Endodermal cell (in vitro differentiated cells): Measurements from ENCODE around the gene PCNT. TPM values are rescaled to one million over a fixed set of nuclear protein-coding genes. Genes with fewer than 3 reads are reported as not detected.

ENCODE experiments used
- DNase-seq: peaks from one replicate; pipeline ENCODE4 v3.0.0-alpha.2; 2017
- H3K27ac ChIP-seq: 2 replicates; pipeline ENCODE4 v1.5.1; 2013; ENCODE audit warnings: mild to moderate bottlenecking, low read depth, low read length, moderate library complexity
- H3K27me3 ChIP-seq: 2 replicates; pipeline ENCODE4 v1.6.1; 2013; ENCODE audit warnings: mild to moderate bottlenecking, low read length, moderate library complexity; ENCODE audit not compliant: insufficient read depth, control insufficient read depth, poor library complexity, severe bottlenecking
- H3K36me3 ChIP-seq: 2 replicates; pipeline ENCODE4 v1.7.0; 2013; ENCODE audit warnings: mild to moderate bottlenecking, low read length, moderate library complexity; ENCODE audit not compliant: control insufficient read depth, insufficient read depth
- H3K4me1 ChIP-seq: one replicate; pipeline ENCODE4 v1.7.0; 2013; ENCODE audit warnings: low read length; ENCODE audit not compliant: control insufficient read depth, insufficient read depth
- H3K4me3 ChIP-seq: 2 replicates; pipeline ENCODE4 v1.5.1; 2013; ENCODE audit warnings: mild to moderate bottlenecking, low read length, moderate library complexity
- H3K9ac ChIP-seq: 2 replicates; pipeline ENCODE4 v1.6.1; 2013; ENCODE audit warnings: mild to moderate bottlenecking, low read length, moderate library complexity; ENCODE audit not compliant: poor library complexity, severe bottlenecking; ENCODE audit errors: extremely low read depth
- H3K9me3 ChIP-seq: 2 replicates; pipeline ENCODE4 v1.6.1; 2013; ENCODE audit warnings: mild to moderate bottlenecking, low read length, moderate library complexity; ENCODE audit not compliant: control insufficient read depth
- H3K27ac Mint-ChIP-seq: 2 replicates; pipeline ENCODE4 v1.8.0; 2020; ENCODE audit warnings: mixed read lengths
- H3K27me3 Mint-ChIP-seq: 2 replicates; pipeline ENCODE4 v1.8.0; 2021; ENCODE audit warnings: mild to moderate bottlenecking, mixed read lengths; ENCODE audit not compliant: insufficient read depth
- H3K36me3 Mint-ChIP-seq: 2 replicates; pipeline ENCODE4 v1.8.0; 2020; ENCODE audit warnings: low read depth, mixed read lengths
- H3K4me1 Mint-ChIP-seq: 2 replicates; pipeline ENCODE4 v1.8.0; 2020; ENCODE audit warnings: mixed read lengths
- H3K4me3 Mint-ChIP-seq: 2 replicates; pipeline ENCODE4 v1.8.0; 2020; ENCODE audit warnings: mild to moderate bottlenecking, moderate library complexity, mixed read lengths
- H3K9me3 Mint-ChIP-seq: 2 replicates; pipeline ENCODE4 v1.8.0; 2020; ENCODE audit warnings: mild to moderate bottlenecking, mixed read lengths
- WGBS, 2 experiments: methylation state at CpG; one replicate each; pipeline versions ENCODE4 v1.1.5 to v1.1.7; 2013; ENCODE audit warnings: missing lambda C conversion rate in 2 of 2, mixed read lengths in 1 of 2; ENCODE audit not compliant: insufficient coverage in 1 of 2, insufficient read length in 1 of 2; 5-methylcytosine and 5-hydroxymethylcytosine counted together
- total RNA-seq, 2 donors: library from RNA; stranded (reverse); fragmentation: NEBNext Ultra II Directional in 1 of 2; extraction: Animal tissue kit (Norgen Biotek cat#: 25700) in 1 of 2; gene quantifications; 2 replicates in 1 of 2; 3 replicates in 1 of 2; pipeline ENCODE4 v1.2.1, GENCODE V29; 2021
- TF ChIP-seq, protein P1 (sequence below): fragments of 200-600 bp; sonication (generic); conservative IDR thresholded peaks from 2 replicates; pipeline ENCODE4 v1.5.0; 2021; ENCODE audit warnings: antibody characterized with exemption, mild to moderate bottlenecking

The PCNT gene
- total RNA-seq, 2 donors from 2014 or later = 40.1 to 40.7 TPM

DNA sequence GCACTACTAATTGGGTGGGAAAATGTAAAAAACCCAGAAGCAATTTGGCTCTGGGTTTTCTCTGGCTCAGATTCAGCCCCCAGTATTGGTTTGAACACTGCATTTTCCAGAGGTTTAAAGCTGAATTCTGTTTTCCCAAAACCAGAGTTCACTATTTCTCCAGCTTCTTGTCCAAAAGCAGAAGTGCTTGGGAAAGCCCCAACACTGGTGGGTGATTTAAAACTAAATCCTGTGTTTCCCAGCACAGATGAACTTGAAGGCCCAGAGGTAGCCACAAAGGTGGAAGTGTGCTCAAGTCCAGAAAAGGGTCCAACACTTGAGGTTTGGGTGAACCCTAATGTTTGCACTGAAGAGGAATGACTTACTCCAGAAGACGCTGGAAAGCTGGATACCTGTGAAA, 39.2 kb upstream of the PCNT start:
- peak overlapping the region; percentile 2 for H3K27ac Mint-ChIP-seq

DNA sequence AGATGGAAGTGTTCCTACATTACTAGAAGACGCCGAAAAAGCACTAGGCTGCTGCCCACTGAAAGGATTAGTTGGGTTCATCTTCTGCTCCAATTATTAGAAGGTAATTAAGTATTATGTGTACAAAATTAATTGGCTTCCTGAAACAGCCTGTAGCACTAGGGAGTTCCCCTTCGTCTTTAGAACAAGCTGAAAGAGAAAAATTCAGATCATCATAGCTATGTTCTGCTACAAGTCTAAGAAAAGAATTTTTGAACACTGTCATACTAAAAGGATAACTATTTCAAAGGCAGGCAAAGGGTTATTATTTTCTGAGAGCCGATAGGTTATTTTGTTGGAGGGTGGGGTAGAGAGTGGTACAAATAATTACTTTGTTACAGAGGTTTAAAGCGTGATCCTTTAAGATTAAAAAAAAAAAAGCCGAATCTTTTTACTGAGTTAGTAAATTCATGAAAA, 38.7 kb upstream of the PCNT start, which contains the start of gene MCM3AP:
Gene MCM3AP (minus strand): TSS at position 406 of the 456 bp plus-strand sequence. CDS start 325 bp downstream, at position 81.
- H3K9ac ChIP-seq = peak within 1 kb of the TSS; percentile 91
- H3K27ac ChIP-seq = peak within 1 kb of the TSS; percentile 85
- H3K4me1 ChIP-seq = no peaks in the 10 kb centered on the region
- TF ChIP-seq, protein P1, sequence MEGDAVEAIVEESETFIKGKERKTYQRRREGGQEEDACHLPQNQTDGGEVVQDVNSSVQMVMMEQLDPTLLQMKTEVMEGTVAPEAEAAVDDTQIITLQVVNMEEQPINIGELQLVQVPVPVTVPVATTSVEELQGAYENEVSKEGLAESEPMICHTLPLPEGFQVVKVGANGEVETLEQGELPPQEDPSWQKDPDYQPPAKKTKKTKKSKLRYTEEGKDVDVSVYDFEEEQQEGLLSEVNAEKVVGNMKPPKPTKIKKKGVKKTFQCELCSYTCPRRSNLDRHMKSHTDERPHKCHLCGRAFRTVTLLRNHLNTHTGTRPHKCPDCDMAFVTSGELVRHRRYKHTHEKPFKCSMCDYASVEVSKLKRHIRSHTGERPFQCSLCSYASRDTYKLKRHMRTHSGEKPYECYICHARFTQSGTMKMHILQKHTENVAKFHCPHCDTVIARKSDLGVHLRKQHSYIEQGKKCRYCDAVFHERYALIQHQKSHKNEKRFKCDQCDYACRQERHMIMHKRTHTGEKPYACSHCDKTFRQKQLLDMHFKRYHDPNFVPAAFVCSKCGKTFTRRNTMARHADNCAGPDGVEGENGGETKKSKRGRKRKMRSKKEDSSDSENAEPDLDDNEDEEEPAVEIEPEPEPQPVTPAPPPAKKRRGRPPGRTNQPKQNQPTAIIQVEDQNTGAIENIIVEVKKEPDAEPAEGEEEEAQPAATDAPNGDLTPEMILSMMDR = no peak
- H3K4me3 ChIP-seq = peak within 1 kb of the TSS; percentile 85
- no peak for DNase-seq
- H3K36me3 ChIP-seq = peaks cover 43% of the 10 kb centered on the region
- peaks cover 5% of the 10 kb centered on the region for H3K9me3 ChIP-seq
- H3K4me3 Mint-ChIP-seq = peak within 1 kb of the TSS; percentile 76
- peaks cover 26% of the 10 kb centered on the region for H3K4me1 Mint-ChIP-seq
- H3K36me3 Mint-ChIP-seq = peaks cover 38% of the 10 kb centered on the region
- 53 to 56% methylated on average over 6 of the region's 6 CpGs for WGBS, 2 experiments
- no peaks in the 10 kb centered on the region for H3K27me3 ChIP-seq
- peak within 1 kb of the TSS; percentile 93 for H3K27ac Mint-ChIP-seq
- no peaks in the 10 kb centered on the region for H3K9me3 Mint-ChIP-seq
- H3K27me3 Mint-ChIP-seq = no peaks in the 10 kb centered on the region

More for the DNA sequence above, 39.2 kb upstream of the PCNT start:
- Histone ChIP-seq H3K4me1 (no peaks in the 10 kb centered on the region), H3K36me3 (peaks cover 47% of the 10 kb centered on the region), H3K9ac (peak overlapping the region; percentile 91), H3K27ac (no peak overlapping the region), H3K9me3 (peaks cover 5% of the 10 kb centered on the region), H3K27me3 (no peaks in the 10 kb centered on the region), H3K4me3 (peak overlapping the region; percentile 85)
- H3K27me3 Mint-ChIP-seq = no peaks in the 10 kb centered on the region
- no peaks in the 10 kb centered on the region for H3K9me3 Mint-ChIP-seq
- no peak for DNase-seq
- peaks cover 42% of the 10 kb centered on the region for H3K36me3 Mint-ChIP-seq
- peaks cover 24% of the 10 kb centered on the region for H3K4me1 Mint-ChIP-seq
- TF ChIP-seq, protein P1 = no peak
- WGBS, 2 experiments = 93 to 95% methylated on average over 1 of the region's 1 CpG
- H3K4me3 Mint-ChIP-seq = peak overlapping the region; percentile 76

DNA sequence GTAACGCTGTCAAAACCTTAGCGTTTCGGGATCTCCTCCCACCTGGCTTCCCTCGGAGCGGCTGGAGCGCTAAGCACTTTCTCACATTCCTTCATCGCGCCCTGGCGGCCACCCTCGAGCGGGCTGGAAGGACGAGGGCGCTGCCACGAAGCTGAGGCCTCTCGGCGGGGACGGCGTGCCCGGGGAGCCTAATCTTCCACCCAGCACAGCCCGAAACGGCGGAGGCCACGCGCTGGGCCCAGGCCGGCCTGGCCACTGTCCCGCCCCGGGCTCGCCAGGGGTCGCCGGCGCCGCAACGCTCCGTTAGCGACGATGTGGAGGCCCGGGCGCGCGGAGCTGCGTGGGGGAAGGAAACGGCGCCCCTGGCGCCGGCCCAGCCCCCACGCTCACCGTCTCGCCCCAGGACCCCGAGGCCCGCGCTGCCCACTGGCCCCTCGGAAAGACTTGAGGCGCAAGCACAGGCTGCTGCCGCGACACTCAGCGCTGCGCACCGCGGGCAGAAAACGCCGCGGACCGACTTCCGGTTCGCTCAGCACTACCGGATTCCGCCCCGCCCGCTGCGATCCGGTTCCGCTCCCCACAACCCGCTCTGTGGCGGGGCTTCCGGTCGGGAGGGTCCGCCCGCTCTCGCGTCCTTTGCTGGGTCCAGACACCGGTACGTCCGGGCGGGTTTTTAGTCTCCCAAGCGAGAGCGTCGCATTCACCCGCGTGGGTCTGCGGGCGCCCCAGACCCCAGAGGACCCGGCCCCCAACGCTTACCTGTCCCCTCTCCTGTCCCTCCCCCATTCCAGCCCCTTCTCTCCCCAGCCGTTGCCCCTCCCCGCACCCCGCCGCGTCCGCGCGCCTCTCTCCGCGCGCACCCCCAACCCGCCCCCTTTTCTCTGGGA, 38.0 kb upstream of the PCNT start, which contains the start of gene YBEY:
Gene YBEY (plus strand): TSS at position 582 of the 887 bp plus-strand sequence. CDS start 572 bp downstream, outside the sequence.
- Histone ChIP-seq H3K9me3 (peaks cover 5% of the 10 kb centered on the region), H3K4me3 (peak within 1 kb of the TSS; percentile 85), H3K36me3 (peaks cover 39% of the 10 kb centered on the region), H3K27ac (peak within 1 kb of the TSS; percentile 85), H3K27me3 (no peaks in the 10 kb centered on the region), H3K9ac (peak within 1 kb of the TSS; percentile 91), H3K4me1 (no peaks in the 10 kb centered on the region)
- TF ChIP-seq, protein P1 = peak; percentile 67
- peak; percentile 95 for DNase-seq
- H3K4me1 Mint-ChIP-seq = peaks cover 26% of the 10 kb centered on the region
- no peaks in the 10 kb centered on the region for H3K27me3 Mint-ChIP-seq
- H3K27ac Mint-ChIP-seq = peak within 1 kb of the TSS; percentile 93
- peak within 1 kb of the TSS; percentile 76 for H3K4me3 Mint-ChIP-seq
- peaks cover 33% of the 10 kb centered on the region for H3K36me3 Mint-ChIP-seq
- no peaks in the 10 kb centered on the region for H3K9me3 Mint-ChIP-seq
- WGBS, 2 experiments = 0% methylated on average over 55 to 105 of the region's 105 CpGs
